Panc1 (cell line): ENCODE results near the gene SIRPA.

Experiments
- SIN3A ChIP-seq: IDR thresholded peaks from 2 replicates; pipeline ENCODE4 v1.6.1; 2012; ENCODE audit warnings: low read depth, mild to moderate bottlenecking, low read length, moderate library complexity, borderline replicate concordance; ENCODE audit not compliant: insufficient read depth
- TF ChIP-seq, protein P1 (sequence below): fragments of 450-650 bp; IDR thresholded peaks from 2 replicates; pipeline ENCODE4 v1.5.1; 2017; ENCODE audit warnings: mild to moderate bottlenecking

DNA sequence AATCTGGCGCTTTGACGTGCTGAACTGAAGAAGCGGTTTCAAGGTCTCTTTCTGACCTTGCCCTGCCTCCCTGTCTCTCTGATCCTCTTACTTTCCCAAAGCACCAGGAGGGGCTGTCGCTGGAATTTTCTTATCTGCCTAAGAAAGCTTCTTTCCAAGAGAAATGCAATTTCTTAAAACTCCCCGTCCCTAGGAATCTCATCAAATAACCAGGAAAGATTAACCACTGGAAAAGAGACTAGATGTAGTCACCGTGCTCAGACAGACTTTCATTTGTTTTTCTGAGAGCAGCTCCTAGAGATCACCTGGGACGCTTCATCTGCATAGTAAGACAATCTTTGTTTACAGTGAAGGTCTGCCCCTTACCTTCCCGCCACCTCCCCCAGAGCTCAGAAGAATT lies 60.0 kb downstream of the SIRPA start:
- TF ChIP-seq, protein P1, sequence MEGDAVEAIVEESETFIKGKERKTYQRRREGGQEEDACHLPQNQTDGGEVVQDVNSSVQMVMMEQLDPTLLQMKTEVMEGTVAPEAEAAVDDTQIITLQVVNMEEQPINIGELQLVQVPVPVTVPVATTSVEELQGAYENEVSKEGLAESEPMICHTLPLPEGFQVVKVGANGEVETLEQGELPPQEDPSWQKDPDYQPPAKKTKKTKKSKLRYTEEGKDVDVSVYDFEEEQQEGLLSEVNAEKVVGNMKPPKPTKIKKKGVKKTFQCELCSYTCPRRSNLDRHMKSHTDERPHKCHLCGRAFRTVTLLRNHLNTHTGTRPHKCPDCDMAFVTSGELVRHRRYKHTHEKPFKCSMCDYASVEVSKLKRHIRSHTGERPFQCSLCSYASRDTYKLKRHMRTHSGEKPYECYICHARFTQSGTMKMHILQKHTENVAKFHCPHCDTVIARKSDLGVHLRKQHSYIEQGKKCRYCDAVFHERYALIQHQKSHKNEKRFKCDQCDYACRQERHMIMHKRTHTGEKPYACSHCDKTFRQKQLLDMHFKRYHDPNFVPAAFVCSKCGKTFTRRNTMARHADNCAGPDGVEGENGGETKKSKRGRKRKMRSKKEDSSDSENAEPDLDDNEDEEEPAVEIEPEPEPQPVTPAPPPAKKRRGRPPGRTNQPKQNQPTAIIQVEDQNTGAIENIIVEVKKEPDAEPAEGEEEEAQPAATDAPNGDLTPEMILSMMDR = no peak
- TF ChIP-seq SIN3A = no peak
